ENCODE data around the gene SDS. TPM values are rescaled to one million over a fixed set of nuclear protein-coding genes. Genes with fewer than 3 reads are reported as not detected.
A peak's percentile ranks its signal among the peaks of the same experiment; 100 is the strongest.

The SDS gene, protein sequence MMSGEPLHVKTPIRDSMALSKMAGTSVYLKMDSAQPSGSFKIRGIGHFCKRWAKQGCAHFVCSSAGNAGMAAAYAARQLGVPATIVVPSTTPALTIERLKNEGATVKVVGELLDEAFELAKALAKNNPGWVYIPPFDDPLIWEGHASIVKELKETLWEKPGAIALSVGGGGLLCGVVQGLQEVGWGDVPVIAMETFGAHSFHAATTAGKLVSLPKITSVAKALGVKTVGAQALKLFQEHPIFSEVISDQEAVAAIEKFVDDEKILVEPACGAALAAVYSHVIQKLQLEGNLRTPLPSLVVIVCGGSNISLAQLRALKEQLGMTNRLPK
- under 1 TPM; 0.19 to 0.53 (median 0.45) TPM for polyA plus RNA-seq (ENCODE audit: insufficient read length in 3 of 3)
- long read RNA-seq, donor 1, result 0 reads
- long read RNA-seq, donor 2, partial matches to known transcripts, result 43 of 44 reads
- long read RNA-seq, donor 2, other reads (novel, unspliced or antisense), result 0 of 44 reads
- long read RNA-seq, donor 3, result 0 reads
- long read RNA-seq, donor 4, result 0 reads
- long read RNA-seq, donor 5, result 0 reads
- long read RNA-seq, donor 6, result 0 reads
- long read RNA-seq, donor 7, result 0 reads
- long read RNA-seq, donor 8, result 0 reads
- long read RNA-seq, donor 9, partial matches to known transcripts, result 33 of 43 reads
- long read RNA-seq, donor 9, other reads (novel, unspliced or antisense), result 10 of 43 reads
- long read RNA-seq, donor 10, partial matches to known transcripts, result 20 of 33 reads
- long read RNA-seq, donor 10, other reads (novel, unspliced or antisense), result 13 of 33 reads
- long read RNA-seq, donor 11, partial matches to known transcripts, result 13 of 22 reads
- long read RNA-seq, donor 11, other reads (novel, unspliced or antisense), result 9 of 22 reads
- long read RNA-seq, donor 12, result 0 reads
- long read RNA-seq, donor 13, partial matches to known transcripts, result 0 of 1 reads
- long read RNA-seq, donor 13, other reads (novel, unspliced or antisense), result 0 of 1 reads
- long read RNA-seq, donor 14, result 0 reads
- long read RNA-seq, donor 15, result 0 reads
- long read RNA-seq, donor 16, result 0 reads

- no peak for DNase-seq
These were observed at the start of gene SDS for GRCh38 chr12:113403435-113404415. Gene SDS, minus strand, starts transcription at chr12:113403887. Its CDS starts 4,179 bp downstream, at chr12:113399708.

- no peak for DNase-seq
These were observed 49.6 kb upstream of the SDS start for GRCh38 chr12:113453330-113453729.

GRCh38 chr12:113452458-113452857 is 48.8 kb upstream of the SDS start:
- no peak for DNase-seq

- no peak for DNase-seq
These were observed 46.2 kb upstream of the SDS start for GRCh38 chr12:113449839-113450238.

- DNase-seq, result no peak
These were observed 45.6 kb upstream of the SDS start for GRCh38 chr12:113449299-113449698.

DNA sequence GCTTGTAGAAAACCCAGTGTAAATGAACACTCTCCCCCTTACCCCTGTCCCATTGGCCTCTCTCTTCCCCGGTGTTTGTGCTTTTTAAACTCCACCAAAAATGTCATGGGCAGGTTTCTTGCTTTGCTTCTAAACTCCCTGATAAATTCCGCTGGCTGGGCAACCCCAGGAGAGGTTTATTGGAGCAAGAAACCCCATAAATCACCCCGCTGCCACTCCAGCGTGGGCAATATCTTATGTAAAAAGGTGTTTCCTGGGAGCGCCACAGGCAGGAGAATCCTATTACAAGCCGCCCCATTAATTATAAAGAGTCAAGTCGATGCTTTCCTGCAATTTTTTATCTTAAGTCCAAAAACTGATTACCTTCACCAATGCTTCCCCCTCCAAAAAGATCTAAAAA is 45.2 kb upstream of the SDS start:
- DNase-seq, result peak; percentile 69

GRCh38 chr12:113445544-113446171 is 42.0 kb upstream of the SDS start:
- DNase-seq, result no peak

DNA sequence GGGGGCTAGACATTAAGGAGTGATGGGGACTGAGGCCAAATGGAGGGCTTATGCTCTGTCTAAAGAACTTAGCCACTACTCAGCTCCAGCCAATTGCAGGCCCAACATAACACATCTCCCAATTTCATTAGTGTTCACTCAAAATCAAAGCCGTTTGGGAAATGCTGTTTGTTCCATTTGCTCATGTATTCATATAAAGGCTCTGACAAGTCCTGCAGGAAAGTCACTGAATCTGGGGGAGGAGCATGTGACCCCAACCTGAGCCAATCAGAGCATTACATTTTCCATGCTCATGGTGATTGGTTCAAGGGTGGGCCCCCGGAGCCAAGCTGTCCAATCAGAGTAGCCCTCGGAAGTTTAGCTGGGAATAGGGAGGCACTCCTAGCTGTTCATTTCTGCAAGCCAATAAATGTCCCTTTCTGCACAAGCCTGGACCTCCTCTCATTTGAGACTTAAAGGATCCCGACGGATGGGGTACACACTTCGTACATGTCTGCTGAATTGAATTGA is 39.4 kb upstream of the SDS start:
- DNase-seq, result no peak

- DNase-seq, result no peak
These were observed 37.5 kb upstream of the SDS start for GRCh38 chr12:113440947-113441782.

GRCh38 chr12:113440336-113440735 is 36.6 kb upstream of the SDS start:
- no peak for DNase-seq

GRCh38 chr12:113439606-113440030 is 35.9 kb upstream of the SDS start:
- DNase-seq, result peak; percentile 55

GRCh38 chr12:113439301-113439597 is 35.6 kb upstream of the SDS start:
- DNase-seq, result no peak

DNA sequence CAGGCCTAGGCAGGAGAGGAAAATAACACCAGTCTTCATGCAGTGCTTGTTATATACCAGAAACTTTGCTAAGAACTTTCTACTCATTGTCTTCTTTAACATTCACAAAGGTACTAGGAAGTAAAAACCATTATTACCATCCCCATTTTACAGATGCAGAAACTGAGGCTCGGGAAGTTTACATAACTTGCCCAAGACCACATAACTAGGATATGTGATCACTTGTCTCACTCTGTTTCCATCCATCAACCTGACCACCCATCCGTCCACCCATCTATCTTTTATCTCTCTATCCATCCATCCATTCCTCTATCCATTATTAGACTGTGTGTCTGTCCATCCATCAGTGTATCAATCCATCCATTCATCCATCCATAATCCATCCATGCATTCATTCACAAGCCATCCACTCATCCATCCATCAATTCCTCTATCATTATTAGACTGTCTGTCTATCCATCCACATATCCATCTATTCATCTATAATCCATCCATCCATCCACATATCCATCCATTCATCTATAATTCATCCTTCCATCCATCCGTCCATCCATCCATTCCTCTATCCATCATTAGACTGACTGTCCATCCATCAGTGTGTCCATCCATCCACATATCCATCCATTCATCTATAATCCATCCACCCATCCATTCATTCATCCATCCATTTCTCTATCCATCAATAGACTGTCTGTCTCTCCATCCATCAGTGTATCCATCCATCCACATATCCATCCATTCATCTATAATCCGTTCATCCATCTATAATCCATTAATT is 35.0 kb upstream of the SDS start:
- no peak for DNase-seq

GRCh38 chr12:113437729-113438100 is 34.0 kb upstream of the SDS start:
- DNase-seq, result no peak

GRCh38 chr12:113436993-113437728 is 33.5 kb upstream of the SDS start:
- no peak for DNase-seq

DNA sequence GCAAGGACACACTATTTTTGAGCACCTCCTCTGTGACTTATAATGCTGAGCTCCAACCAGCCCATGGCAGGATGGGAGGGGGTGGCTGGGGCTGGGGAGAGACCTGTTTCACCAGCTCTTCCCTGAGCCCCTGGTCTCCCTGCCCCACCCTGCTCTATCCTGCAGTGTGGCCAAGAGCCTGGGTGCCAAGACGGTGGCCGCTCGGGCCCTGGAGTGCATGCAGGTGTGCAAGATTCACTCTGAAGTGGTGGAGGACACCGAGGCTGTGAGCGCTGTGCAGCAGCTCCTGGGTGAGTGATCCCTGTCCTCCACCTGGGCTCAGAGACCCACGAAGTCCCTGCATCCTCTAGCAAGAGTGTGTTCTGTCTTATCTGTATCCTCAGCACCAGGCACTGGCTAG is 32.9 kb upstream of the SDS start:
- DNase-seq, result no peak

DNA sequence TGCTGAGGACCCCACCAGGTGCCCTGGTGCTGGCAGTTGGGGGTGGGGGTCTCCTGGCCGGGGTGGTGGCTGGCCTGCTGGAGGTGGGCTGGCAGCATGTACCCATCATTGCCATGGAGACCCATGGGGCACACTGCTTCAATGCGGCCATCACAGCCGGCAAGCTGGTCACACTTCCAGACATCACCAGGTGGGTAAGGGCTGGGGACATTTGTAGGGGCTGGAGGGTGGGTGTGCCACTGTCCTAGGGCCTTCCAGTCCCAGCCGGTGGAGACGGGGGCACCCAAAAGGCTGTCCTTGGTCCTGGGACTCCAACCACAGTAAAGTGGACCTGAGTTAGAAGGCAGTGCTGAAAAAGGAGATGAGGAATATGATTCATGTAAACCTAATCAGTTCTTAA is 31.7 kb upstream of the SDS start:
- no peak for DNase-seq

DNA sequence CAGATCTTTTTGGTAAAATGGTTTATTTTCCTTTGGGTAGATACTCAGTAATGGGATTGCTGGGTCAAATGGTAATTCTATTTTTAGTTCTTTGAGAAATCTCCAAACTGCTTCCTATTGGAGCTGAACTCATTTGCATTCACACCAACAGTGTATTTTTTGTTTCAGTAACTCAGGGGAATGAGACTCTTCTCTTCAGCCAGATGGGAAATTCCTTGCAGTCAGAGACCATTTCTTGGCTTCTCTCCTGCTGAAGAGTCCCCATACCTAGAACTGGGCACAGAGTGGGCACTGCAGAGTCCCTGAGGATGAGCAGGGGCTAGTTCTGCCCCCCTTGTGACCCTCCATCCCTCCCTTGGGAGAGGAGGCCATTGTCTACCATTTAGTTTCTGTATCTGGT is 29.3 kb upstream of the SDS start:
- no peak for DNase-seq
